ENCODE data around the gene ATP6V1E1.

ATP6V1E1 gene

DNA sequence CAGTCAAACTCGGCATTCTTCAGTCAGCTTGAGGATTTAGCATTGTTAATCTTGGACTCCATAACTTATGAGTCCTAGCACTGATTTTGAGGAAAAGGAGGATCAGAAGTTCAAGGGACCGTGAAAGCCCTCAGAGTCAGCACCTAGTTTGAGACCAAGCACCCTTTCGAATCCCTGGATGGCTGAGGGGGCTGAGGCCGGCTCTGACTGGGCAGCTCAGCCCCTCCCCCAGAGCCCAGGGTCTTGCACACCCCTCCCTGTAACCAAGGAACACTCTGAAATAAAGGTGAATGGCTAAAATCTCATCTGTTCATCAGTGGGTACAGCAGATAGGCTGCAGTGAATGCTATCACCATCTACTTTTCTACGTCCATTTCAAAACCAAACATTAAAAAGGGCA lies 38.0 kb downstream of the ATP6V1E1 start:
- Mint-ChIP-seq H3K9me3 (no peaks in the 10 kb centered on the region), H3K4me3 (no peak overlapping the region), H3K27ac (ENCODE audit: low read depth) (no peak overlapping the region), H3K36me3 (ENCODE audit: insufficient read depth) (peaks cover 46% of the 10 kb centered on the region), H3K27me3 (no peaks in the 10 kb centered on the region), H3K4me1 (no peaks in the 10 kb centered on the region)
- ATAC-seq (replicated peaks; ENCODE audit: extremely low read depth, poor library complexity, severe bottlenecking) (no peak), DNase-seq (ENCODE audit: low spot score in 2 of 2) (no peak)

DNA sequence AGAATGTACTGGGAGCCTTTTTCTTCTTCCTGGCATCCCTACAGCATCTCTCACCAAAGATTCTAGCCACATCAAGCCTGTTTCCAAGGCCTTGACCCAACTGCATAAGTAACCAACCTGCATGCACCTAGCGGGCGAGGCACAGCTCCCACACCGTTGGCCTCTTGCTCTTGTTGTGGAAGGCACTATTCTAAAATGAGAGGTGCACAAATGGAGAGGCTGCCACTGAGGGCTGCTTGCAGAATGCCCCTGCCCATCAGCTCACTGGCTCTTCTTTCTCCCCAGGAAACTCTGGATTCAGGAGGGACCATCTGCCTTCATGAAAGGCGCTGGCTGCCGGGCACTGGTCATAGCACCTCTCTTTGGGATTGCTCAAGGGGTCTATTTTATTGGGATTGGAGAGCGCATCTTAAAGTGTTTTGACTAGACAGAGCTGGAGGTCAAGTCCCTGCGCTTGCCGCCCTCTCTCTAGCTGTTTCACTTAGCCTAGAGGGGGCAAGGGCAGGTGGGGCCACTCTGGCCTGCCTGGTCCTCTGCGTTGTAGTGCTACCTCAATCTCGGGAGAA lies 38.7 kb downstream of the ATP6V1E1 start:
- H3K27ac Mint-ChIP-seq (ENCODE audit: low read depth), result no peak overlapping the region
- no peaks in the 10 kb centered on the region for H3K4me1 Mint-ChIP-seq
- H3K9me3 Mint-ChIP-seq, result no peaks in the 10 kb centered on the region
- no peak for ATAC-seq (replicated peaks; ENCODE audit: extremely low read depth, poor library complexity, severe bottlenecking)
- no peak for DNase-seq (ENCODE audit: low spot score in 2 of 2)
- H3K36me3 Mint-ChIP-seq (ENCODE audit: insufficient read depth), result peaks cover 39% of the 10 kb centered on the region
- no peaks in the 10 kb centered on the region for H3K27me3 Mint-ChIP-seq
- no peak overlapping the region for H3K4me3 Mint-ChIP-seq

DNA sequence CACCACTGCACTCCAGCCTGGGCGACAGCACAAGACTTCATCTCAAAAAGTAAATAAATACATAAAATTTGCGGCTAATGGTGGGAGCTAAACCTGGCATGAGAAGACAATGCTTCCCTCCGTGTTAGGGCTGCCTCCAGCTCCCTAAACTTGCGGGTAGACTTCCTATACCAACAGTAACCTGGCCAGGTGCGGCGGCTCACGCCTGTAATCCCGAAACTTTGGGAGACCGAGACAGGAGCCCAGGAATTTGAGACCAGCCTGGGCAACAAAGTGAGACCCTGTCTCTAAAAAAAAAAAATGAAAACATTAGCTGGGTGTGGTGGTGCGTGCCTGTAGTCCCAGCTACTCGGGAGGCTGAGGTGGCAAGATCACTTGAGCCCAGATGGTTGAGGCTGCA lies 39.9 kb downstream of the ATP6V1E1 start:
- Mint-ChIP-seq H3K36me3 (ENCODE audit: insufficient read depth) (peaks cover 27% of the 10 kb centered on the region), H3K9me3 (no peaks in the 10 kb centered on the region), H3K27me3 (no peaks in the 10 kb centered on the region), H3K4me3 (no peak overlapping the region), H3K27ac (ENCODE audit: low read depth) (no peak overlapping the region), H3K4me1 (no peaks in the 10 kb centered on the region)
- DNase-seq (ENCODE audit: low spot score in 2 of 2), result no peak
- no peak for ATAC-seq (replicated peaks; ENCODE audit: extremely low read depth, poor library complexity, severe bottlenecking)

DNA sequence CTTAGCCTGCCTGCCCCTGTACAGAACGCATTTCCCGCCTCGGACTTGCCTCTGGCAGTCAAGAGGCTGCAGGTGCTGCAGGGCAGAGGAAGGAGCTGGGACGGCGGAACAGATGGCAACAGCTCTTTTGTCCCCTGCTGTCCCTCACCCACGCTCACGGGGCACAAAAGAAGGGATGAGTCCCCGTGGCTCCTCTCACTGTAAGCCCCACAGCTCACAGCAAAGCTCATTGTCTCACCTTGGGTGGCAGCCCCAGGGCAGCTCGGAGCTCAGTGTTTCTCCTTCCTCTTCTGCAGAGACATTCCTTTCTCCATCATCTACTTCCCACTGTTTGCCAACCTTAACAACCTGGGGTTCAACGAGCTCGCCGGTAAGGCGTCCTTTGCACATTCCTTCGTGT lies 40.9 kb downstream of the ATP6V1E1 start:
- H3K4me1 Mint-ChIP-seq, result no peaks in the 10 kb centered on the region
- H3K36me3 Mint-ChIP-seq (ENCODE audit: insufficient read depth), result peaks cover 19% of the 10 kb centered on the region
- no peak overlapping the region for H3K27ac Mint-ChIP-seq (ENCODE audit: low read depth)
- no peak overlapping the region for H3K4me3 Mint-ChIP-seq
- ATAC-seq (replicated peaks; ENCODE audit: extremely low read depth, poor library complexity, severe bottlenecking) (no peak), DNase-seq (ENCODE audit: low spot score in 2 of 2) (no peak)
- H3K27me3 Mint-ChIP-seq, result no peaks in the 10 kb centered on the region
- H3K9me3 Mint-ChIP-seq, result no peaks in the 10 kb centered on the region

DNA sequence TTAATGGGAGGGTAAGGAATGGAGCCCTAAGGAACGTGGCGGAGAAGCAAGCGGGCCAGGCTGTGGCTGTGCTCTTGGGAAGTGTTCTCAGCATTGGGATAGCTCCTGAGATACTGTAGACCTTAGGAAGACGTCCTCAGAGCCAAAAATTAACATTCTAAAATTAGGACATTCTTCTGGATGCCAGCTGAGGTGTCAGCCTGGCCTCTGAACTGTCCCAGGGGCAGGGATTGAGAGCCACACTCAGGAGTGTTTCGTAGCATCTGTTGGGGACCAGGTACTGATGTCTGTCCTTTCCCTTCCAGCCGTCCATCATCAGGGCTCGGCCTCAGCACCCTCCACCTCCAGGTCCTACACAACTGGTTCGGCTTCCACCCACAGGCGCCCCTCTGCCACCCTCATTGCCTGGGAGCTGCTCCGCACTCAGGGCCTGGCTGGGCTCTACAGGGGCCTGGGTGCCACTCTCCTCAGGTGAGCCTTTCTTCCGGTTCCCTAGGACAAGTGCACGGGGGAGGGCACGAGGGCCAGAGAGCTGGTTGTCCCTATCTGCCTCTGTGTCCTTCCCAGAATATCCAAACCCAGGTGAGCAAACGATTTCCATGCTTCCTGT lies 41.6 kb downstream of the ATP6V1E1 start:
- Mint-ChIP-seq H3K4me1 (no peaks in the 10 kb centered on the region), H3K4me3 (no peak overlapping the region), H3K27me3 (no peaks in the 10 kb centered on the region), H3K9me3 (no peaks in the 10 kb centered on the region), H3K36me3 (ENCODE audit: insufficient read depth) (peaks cover 12% of the 10 kb centered on the region), H3K27ac (ENCODE audit: low read depth) (no peak overlapping the region)
- DNase-seq (ENCODE audit: low spot score in 2 of 2) (no peak), ATAC-seq (replicated peaks; ENCODE audit: extremely low read depth, poor library complexity, severe bottlenecking) (no peak)

DNA sequence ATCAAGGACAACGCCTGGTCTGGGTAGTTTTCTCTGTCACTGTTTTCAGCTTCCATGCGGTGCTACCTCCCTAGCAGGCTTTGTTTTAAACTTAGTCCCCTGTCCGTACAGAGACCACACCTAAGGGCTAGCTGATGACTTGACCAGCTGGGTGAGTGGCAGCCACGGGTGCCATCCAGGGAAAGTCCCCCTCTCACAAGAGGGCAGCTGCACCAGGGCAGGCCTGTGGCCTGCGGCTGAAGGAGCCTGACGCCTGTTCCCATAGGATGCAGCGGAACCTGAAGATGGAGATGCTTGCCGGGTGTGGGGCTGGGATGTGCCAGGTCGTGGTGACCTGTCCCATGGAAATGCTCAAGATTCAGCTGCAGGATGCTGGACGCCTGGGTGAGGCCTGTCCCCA lies 45.4 kb downstream of the ATP6V1E1 start:
- DNase-seq (ENCODE audit: low spot score in 2 of 2) (no peak), ATAC-seq (replicated peaks; ENCODE audit: extremely low read depth, poor library complexity, severe bottlenecking) (no peak)
- H3K27ac Mint-ChIP-seq (ENCODE audit: low read depth), result no peak overlapping the region
- no peaks in the 10 kb centered on the region for H3K4me1 Mint-ChIP-seq
- H3K4me3 Mint-ChIP-seq, result no peak overlapping the region
- H3K27me3 Mint-ChIP-seq, result peaks cover 11% of the 10 kb centered on the region
- no peaks in the 10 kb centered on the region for H3K9me3 Mint-ChIP-seq
- H3K36me3 Mint-ChIP-seq (ENCODE audit: insufficient read depth), result no peaks in the 10 kb centered on the region

DNA sequence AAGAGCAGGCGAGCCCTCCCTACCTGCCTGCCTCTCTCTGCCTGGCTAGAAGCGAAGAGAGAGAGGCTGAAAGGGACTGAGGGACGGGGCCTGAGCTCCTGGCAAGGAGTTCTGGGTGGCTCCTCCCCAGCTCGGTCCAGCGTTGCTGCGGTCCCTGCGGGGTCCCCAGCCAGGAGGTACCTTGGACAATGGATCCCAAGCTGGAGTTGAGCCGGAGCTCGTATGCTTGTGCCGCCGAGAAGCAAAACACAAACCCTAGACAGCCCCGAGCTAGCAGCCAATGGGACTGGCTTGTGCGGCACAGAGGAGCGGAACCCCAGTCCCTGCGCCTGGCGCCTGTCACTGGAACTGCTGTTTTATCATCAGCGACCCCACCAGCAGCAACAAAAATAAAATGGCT lies 46.9 kb downstream of the ATP6V1E1 start:
- no peaks in the 10 kb centered on the region for H3K4me1 Mint-ChIP-seq

DNA sequence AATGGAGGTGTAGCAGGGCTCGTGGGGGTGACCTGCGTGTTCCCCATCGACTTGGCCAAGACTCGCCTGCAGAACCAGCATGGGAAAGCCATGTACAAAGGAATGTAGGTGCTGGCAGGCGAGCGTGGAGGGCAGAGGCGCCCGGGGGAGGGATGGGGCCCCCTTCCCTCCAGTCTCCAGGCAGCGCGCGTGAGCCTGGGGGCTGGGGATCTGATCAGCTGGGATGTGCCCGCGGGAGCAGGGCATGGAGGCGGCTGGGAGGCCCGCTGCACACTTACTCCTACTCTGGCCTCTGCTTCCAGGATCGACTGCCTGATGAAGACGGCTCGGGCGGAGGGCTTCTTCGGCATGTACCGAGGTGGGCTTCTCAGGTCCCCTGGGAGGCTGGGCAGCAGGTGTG lies 47.5 kb downstream of the ATP6V1E1 start:
- no peaks in the 10 kb centered on the region for H3K9me3 Mint-ChIP-seq
- no peak overlapping the region for H3K4me3 Mint-ChIP-seq
- no peaks in the 10 kb centered on the region for H3K4me1 Mint-ChIP-seq
- no peaks in the 10 kb centered on the region for H3K36me3 Mint-ChIP-seq (ENCODE audit: insufficient read depth)
- no peak for ATAC-seq (replicated peaks; ENCODE audit: extremely low read depth, poor library complexity, severe bottlenecking)
- H3K27me3 Mint-ChIP-seq, result peaks cover 11% of the 10 kb centered on the region
- no peak for DNase-seq (ENCODE audit: low spot score in 2 of 2)
- H3K27ac Mint-ChIP-seq (ENCODE audit: low read depth), result no peak overlapping the region

More for the DNA sequence above, 46.9 kb downstream of the ATP6V1E1 start:
- ATAC-seq (replicated peaks; ENCODE audit: extremely low read depth, poor library complexity, severe bottlenecking), result no peak
- Mint-ChIP-seq H3K9me3 (no peaks in the 10 kb centered on the region), H3K27ac (ENCODE audit: low read depth) (no peak overlapping the region), H3K4me3 (no peak overlapping the region), H3K27me3 (peaks cover 11% of the 10 kb centered on the region), H3K36me3 (ENCODE audit: insufficient read depth) (no peaks in the 10 kb centered on the region)
- no peak for DNase-seq (ENCODE audit: low spot score in 2 of 2)

DNA sequence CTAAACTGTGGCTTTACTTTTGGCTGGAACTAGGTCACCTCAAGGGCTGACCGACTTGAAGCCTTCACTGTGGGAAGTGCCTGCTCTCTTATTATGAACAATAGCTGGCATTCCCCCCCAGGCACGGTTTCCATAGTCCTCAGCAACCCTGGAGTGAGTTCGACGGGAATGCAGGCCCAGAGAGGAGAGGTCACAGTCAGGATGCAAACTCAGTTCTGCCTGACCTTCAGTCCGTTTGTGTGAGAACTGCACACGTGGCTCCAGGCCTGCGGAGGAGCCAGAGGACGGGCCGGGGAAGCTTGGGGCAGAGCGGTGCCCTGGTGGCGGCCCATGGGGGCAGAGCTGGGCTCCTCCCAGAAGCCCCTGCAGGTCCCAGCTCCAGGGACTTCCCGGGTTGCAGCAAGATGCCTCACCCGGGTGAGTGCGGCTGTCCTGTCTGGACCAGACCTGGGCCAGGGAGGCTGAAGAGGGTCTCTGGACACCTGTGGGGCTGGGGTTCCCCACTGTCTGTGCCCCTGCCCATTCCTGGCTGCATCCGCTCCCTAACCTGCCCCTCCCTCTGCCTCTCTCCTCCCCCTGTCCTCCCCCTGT lies 48.0 kb downstream of the ATP6V1E1 start:
- Mint-ChIP-seq H3K27me3 (peaks cover 11% of the 10 kb centered on the region), H3K9me3 (no peaks in the 10 kb centered on the region), H3K27ac (ENCODE audit: low read depth) (no peak overlapping the region), H3K36me3 (ENCODE audit: insufficient read depth) (no peaks in the 10 kb centered on the region), H3K4me3 (no peak overlapping the region), H3K4me1 (no peaks in the 10 kb centered on the region)
- DNase-seq (ENCODE audit: low spot score in 2 of 2) (no peak), ATAC-seq (replicated peaks; ENCODE audit: extremely low read depth, poor library complexity, severe bottlenecking) (no peak)

DNA sequence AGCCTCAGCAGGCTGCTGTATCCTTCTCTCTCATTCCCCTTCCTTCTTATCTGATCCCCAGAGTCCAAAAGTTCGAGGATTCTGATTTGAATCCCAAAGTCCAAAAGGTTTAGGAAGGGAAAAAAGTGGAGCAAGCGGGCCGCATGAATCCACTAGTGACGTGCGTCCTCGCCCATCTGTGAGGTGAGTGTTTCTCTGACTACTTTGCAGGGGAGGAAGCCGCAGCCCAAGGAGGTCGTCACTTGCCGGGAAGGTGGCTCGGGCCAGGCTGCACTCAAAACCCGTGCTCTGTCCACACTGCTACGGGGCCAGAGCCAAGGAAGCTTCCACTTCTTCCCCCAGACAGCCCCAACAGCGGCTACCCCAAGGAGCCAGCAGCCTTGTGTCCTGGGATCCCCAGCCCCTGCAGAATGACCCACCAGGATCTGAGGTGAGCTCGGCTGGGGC lies 49.0 kb downstream of the ATP6V1E1 start:
- H3K27ac Mint-ChIP-seq (ENCODE audit: low read depth), result no peak overlapping the region
- H3K4me1 Mint-ChIP-seq, result no peaks in the 10 kb centered on the region
- no peak overlapping the region for H3K4me3 Mint-ChIP-seq
- no peak for ATAC-seq (replicated peaks; ENCODE audit: extremely low read depth, poor library complexity, severe bottlenecking)
- H3K36me3 Mint-ChIP-seq (ENCODE audit: insufficient read depth), result no peaks in the 10 kb centered on the region
- no peak for DNase-seq (ENCODE audit: low spot score in 2 of 2)
- peaks cover 11% of the 10 kb centered on the region for H3K27me3 Mint-ChIP-seq
- H3K9me3 Mint-ChIP-seq, result no peaks in the 10 kb centered on the region

DNA sequence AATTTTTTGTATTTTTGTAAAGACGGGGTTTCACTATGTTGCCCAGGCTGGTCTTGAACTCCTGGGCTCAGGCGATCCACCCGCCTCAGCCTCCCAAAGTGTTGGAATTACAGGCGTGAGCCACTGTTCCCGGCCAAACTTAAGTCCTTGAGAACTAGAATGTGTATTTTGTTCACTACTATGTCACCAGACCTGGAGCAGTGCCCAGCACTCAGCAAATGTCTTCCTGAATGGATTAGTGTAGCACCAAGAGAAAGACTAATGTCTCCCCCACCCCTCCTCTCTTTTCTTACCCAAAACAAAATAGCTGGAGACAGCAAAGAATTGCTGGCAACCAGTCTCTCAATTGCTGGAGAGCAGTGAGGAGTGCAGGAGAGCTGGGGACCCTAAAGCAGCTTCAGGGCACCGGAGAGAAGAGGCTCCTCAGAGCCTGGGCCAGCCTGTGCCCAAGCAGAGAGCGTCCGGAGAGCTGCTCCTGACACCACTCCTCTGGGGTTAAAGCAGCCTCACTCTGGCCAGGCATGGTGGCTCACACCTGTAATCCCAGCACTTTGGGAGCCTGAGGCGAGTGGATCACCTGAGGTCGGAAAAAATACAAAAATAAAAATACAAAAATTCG lies 50.3 kb downstream of the ATP6V1E1 start:
- DNase-seq (ENCODE audit: low spot score in 2 of 2) (no peak), ATAC-seq (replicated peaks; ENCODE audit: extremely low read depth, poor library complexity, severe bottlenecking) (no peak)
- Mint-ChIP-seq H3K4me3 (no peak overlapping the region), H3K36me3 (ENCODE audit: insufficient read depth) (no peaks in the 10 kb centered on the region), H3K27me3 (peaks cover 19% of the 10 kb centered on the region), H3K4me1 (no peaks in the 10 kb centered on the region), H3K27ac (ENCODE audit: low read depth) (no peak overlapping the region), H3K9me3 (no peaks in the 10 kb centered on the region)

DNA sequence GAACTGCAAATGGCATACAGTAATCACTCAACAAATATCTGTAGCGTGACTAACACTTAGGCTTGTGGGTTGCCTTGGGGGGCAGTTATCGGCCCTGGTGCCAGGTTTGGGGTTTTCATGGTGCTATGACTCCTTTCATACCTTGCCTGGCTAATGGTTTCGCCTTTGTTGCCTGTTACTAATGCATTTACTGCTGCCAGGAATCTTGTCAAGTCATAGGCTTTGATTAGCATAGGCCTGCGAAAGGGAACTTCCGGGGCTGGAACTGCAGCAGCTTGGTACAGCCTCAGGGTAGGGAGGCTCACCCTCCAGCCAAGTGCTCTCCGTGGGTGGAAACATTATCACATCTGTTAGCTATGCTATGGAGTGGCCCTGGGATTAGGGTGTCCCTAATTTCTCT lies 52.1 kb downstream of the ATP6V1E1 start:
- Mint-ChIP-seq H3K4me3 (no peak overlapping the region), H3K36me3 (ENCODE audit: insufficient read depth) (peaks cover 2% of the 10 kb centered on the region), H3K27ac (ENCODE audit: low read depth) (no peak overlapping the region), H3K9me3 (no peaks in the 10 kb centered on the region), H3K27me3 (peaks cover 22% of the 10 kb centered on the region), H3K4me1 (no peaks in the 10 kb centered on the region)
- DNase-seq (ENCODE audit: low spot score in 2 of 2), result no peak
- no peak for ATAC-seq (replicated peaks; ENCODE audit: extremely low read depth, poor library complexity, severe bottlenecking)

DNA sequence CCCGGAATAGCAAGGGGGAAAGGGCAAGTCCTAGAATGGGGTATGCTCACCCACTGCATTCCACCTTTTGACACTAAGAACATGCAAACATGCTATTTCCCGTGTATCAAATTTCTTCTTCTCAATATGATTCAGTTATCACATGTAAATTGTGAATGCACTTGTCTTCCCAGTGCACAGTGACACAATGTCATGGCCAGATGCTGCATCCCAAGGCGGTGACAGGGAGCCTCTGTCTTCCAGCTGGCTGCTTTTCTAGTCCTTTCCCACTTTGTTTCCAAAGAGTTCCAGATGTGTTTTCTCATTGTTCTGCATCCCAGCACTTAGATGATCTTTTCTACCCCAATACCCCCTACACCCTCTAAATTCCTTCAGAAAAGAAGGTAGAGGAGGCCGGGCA lies 52.9 kb downstream of the ATP6V1E1 start:
- H3K27ac Mint-ChIP-seq (ENCODE audit: low read depth), result no peak overlapping the region
- ATAC-seq (replicated peaks; ENCODE audit: extremely low read depth, poor library complexity, severe bottlenecking), result no peak

More for the DNA sequence above, 52.9 kb downstream of the ATP6V1E1 start:
- no peak for DNase-seq (ENCODE audit: low spot score in 2 of 2)
- peaks cover 29% of the 10 kb centered on the region for H3K27me3 Mint-ChIP-seq
- H3K9me3 Mint-ChIP-seq, result no peaks in the 10 kb centered on the region
- H3K4me3 Mint-ChIP-seq, result no peak overlapping the region
- H3K36me3 Mint-ChIP-seq (ENCODE audit: insufficient read depth), result peaks cover 2% of the 10 kb centered on the region
- no peaks in the 10 kb centered on the region for H3K4me1 Mint-ChIP-seq
